ENCODE data around the gene CDKN2C. TPM values are rescaled to one million over a fixed set of nuclear protein-coding genes. Genes with fewer than 3 reads are reported as not detected.

CDKN2C gene
- total and polyA plus RNA-seq, 2 donors (not counting 3 experiments of a cell fraction or from before 2014, with no cell fraction given): 12.8 to 19.8 TPM

DNA sequence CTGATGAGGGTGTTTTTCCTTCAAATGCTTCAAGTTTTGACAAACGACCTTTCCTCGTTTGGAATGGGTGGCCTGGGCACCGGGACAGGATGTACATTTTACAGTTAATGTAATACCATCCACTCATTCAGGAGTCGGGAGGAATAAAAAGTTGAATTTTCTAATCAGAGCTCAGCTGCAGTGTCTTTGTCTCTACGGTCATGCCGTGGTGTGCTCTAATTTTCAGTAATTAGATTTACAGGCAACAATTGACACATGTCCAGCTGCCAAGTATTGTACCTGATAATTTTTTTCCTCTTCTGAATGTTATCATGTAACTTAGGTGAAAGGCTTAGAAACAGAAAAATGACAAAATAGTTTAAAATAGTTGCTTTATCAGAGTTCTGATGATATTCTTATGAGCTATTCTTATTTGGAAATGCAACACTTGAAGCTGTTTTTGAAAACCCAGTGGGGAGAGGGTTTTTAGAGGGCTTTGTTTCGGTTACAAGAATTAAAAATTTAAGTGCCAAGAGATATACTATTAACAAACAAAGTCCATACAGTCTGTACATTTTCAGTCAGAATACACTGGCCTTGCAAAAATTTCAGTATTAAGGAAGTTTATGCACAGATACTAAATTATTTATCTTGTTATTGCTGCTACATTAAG, 1.0 kb downstream of the CDKN2C start:
- peak overlapping the region; percentile 89 for H3K9ac ChIP-seq (replicated peaks; ENCODE audit: extremely low read depth, insufficient read depth, low read length)
- H3K9me1 ChIP-seq (replicated peaks; ENCODE audit: control insufficient read depth, extremely low read depth, insufficient read depth, low read length): no peaks in the 10 kb centered on the region
- H4K20me1 ChIP-seq (replicated peaks; ENCODE audit: control insufficient read depth, extremely low read depth, insufficient read depth, low read length): no peaks in the 10 kb centered on the region
- H3K4me3 ChIP-seq (replicated peaks in 1 of 3; ENCODE audit: insufficient read depth in 1 of 3, low read depth in 1 of 3, low read length in 3 of 3): peak overlapping the region; percentile 62 to 90 (median 73)
- H3K27me3 ChIP-seq (ENCODE audit: control insufficient read depth in 2 of 2, insufficient read depth in 2 of 2, low read length in 2 of 2): no peaks in the 10 kb centered on the region
- intact Hi-C loops (cut with micrococcal nuclease) (no loop called here), dilution Hi-C loops (cut with MboI; ENCODE audit: extremely low pct_ligation_motif_present, low sequenced_read_pairs) (no loop called here)
- TF ChIP-seq POLR2A (IDR thresholded peaks at IDR 0.05; ENCODE audit: low read depth, low read length): no peak
- TF ChIP-seq MYC (IDR thresholded peaks at IDR 0.05; ENCODE audit: low read depth, low read length): no peak
- no peak for TF ChIP-seq JUN (IDR thresholded peaks at IDR 0.05; ENCODE audit: borderline replicate concordance, insufficient read depth, insufficient read length, low read depth)
- no peak for TF ChIP-seq FOS (IDR thresholded peaks at IDR 0.05; ENCODE audit: borderline replicate concordance, insufficient read depth, low read length)
- TF ChIP-seq POLR2AphosphoS5 (IDR thresholded peaks at IDR 0.05; ENCODE audit: insufficient read depth, low read depth, low read length): no peak
- TF ChIP-seq EZH2 (IDR thresholded peaks at IDR 0.05; ENCODE audit: borderline replicate concordance, low read depth, low read length, severe bottlenecking): no peak
- TF ChIP-seq, protein P1, sequence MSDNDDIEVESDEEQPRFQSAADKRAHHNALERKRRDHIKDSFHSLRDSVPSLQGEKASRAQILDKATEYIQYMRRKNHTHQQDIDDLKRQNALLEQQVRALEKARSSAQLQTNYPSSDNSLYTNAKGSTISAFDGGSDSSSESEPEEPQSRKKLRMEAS (IDR thresholded peaks at IDR 0.05; ENCODE audit: insufficient read depth, insufficient read length): no peak
- no peak for TF ChIP-seq GATA2 (IDR thresholded peaks at IDR 0.05; ENCODE audit: insufficient read depth, insufficient read length, low read depth, low read length)
- TF ChIP-seq, protein P2, sequence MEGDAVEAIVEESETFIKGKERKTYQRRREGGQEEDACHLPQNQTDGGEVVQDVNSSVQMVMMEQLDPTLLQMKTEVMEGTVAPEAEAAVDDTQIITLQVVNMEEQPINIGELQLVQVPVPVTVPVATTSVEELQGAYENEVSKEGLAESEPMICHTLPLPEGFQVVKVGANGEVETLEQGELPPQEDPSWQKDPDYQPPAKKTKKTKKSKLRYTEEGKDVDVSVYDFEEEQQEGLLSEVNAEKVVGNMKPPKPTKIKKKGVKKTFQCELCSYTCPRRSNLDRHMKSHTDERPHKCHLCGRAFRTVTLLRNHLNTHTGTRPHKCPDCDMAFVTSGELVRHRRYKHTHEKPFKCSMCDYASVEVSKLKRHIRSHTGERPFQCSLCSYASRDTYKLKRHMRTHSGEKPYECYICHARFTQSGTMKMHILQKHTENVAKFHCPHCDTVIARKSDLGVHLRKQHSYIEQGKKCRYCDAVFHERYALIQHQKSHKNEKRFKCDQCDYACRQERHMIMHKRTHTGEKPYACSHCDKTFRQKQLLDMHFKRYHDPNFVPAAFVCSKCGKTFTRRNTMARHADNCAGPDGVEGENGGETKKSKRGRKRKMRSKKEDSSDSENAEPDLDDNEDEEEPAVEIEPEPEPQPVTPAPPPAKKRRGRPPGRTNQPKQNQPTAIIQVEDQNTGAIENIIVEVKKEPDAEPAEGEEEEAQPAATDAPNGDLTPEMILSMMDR (IDR thresholded peaks at IDR 0.05; ENCODE audit: extremely low read depth in 1 of 2, insufficient read depth in 1 of 2, low read depth in 1 of 2, low read length in 2 of 2): no peak
- no peaks in the 10 kb centered on the region for H3K9me3 ChIP-seq (replicated peaks; ENCODE audit: control insufficient read depth, insufficient read depth, low read length)
- BruUV-seq (replicated peaks): no TSS peak
- H3K27ac ChIP-seq (ENCODE audit: insufficient read depth, low read depth, low read length): peak overlapping the region; percentile 48
- H3K79me2 ChIP-seq (ENCODE audit: control insufficient read depth, insufficient read depth, low read length): peaks cover 35% of the 10 kb centered on the region
- POLR2A ChIA-PET: no interaction called here
- CTCF ChIA-PET: interaction anchor here (1.0 to 3.8 kb wide), 3 partner anchors 10 to 196 kb away, joined by 3 to 34 read pairs (median 5); partner anchors contain the start of gene FAF1
- peaks cover 26% of the 10 kb centered on the region for H3K4me1 ChIP-seq (ENCODE audit: control insufficient read depth, extremely low read depth, insufficient read depth, low read length)
- H2AFZ ChIP-seq (ENCODE audit: low read depth, low read length): peak overlapping the region; percentile 91
- peak; percentile 40 for DNase-seq (ENCODE audit: low read depth, low spot score)
- H3K4me2 ChIP-seq (ENCODE audit: insufficient read depth, low read length): peak overlapping the region; percentile 93
- FAIRE-seq: no peak
- no peaks in the 10 kb centered on the region for H3K36me3 ChIP-seq (ENCODE audit: control insufficient read depth in 2 of 2, extremely low read depth in 1 of 2, insufficient read depth in 2 of 2, low read length in 2 of 2)
